ENCODE data around the gene ZNF732.

The ZNF732 gene

DNA sequence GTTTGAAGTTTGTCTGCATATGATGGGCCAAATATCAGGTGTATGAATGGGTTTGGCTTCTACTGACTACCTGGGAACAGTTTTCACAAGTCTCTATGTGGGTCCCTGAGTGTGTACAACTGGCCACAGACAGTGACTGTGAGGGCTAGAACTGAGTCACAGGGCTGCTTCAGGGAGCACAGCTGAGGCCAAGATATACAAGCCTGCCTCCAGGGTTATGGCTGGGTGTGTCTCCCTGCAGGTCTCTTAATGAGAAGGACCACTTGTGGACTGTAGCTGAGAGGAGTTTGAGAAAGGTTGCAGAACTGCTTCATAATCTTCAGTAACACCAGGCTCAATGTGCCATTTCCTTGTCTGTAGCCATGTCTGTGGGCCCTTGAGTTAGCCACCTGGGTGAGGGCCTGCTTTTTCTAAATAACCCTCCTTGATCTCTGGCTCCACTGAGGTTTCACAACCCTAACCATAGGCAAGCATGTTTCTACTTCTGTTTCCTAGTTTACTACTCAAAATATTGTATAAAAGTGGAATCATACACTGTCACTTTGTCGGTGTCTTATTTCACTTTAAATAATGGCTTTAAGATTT is 81.3 kb downstream of the ZNF732 start:
- no peak overlapping the region for H3K27ac Mint-ChIP-seq
- no peaks in the 10 kb centered on the region for H3K4me1 Mint-ChIP-seq
- H3K4me3 Mint-ChIP-seq, result no peak overlapping the region
- peaks cover 31% of the 10 kb centered on the region for H3K9me3 Mint-ChIP-seq
- no peaks in the 10 kb centered on the region for H3K27me3 Mint-ChIP-seq
- ATAC-seq (no peak), DNase-seq (no peak)
- H3K36me3 Mint-ChIP-seq (ENCODE audit: low read depth), result peaks cover 26% of the 10 kb centered on the region

Measured in activated naive CD8-positive, alpha-beta T cell treated with anti-CD3 and anti-CD28 coated beads, Interleukin-2, amount 50 U/mL, for 24 hours (primary cell).